ENCODE results near the gene ATP6V1C2.
"Not testable (repeated sequence)": the region's sequence is repeated elsewhere in the genome, so short reads cannot be mapped to it uniquely, and the experiment has no call there.

ATP6V1C2 gene

DNA sequence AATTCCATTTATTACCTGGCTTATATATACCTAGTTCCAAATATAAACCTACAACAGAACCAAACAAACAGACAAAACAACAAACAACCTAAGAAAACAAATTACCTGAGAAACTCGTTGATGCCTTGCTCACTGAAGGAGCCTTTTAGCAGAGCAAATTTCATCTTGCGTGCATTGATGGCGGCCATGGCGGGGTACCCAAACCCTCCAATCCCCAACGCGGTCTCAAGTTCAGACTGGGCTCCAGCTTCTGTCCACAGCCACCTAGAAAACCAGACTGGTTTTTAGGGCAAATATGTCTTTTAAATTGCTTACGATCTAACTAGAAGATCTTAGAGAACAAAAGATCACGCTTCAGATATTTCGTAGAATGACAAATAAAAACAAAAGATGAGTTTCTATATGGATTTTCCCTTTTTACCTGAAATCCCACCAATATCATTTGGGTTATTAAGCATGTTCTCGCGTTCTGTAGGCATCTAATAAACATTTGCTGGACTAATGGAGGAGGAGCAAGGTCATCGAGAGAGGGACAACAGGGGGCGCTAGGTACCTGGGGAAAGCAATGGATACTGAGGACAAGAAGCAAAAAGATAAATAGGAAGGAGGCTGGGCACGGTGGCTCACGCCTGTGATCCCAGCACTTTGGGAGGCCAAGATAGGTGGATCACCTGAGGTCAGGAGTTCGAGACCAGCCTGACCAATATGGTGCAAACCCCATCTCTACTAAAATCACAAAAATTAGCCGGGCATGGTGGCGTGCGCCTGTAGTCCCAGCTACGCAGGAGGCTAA, 65.9 kb downstream of the ATP6V1C2 start:
- DNase-seq: no peak

DNA sequence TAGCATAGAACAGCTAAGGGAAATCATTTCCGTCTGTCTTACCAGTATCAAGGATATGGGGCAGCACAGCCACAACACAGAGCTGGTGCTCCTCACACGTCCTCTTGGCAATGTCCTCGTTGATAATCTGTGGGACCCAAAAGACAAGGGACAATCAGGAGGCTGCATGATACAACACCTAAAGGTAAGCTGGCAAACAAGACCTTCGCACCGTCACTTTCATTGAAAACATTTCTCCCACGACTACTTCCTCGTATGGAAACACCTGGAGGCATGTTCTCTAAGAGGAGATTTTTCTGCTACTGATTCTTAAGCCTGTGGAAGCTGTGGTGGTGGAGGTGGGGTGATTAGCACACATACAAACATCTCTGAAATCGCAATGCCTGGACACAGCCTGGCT, 67.4 kb downstream of the ATP6V1C2 start:
- no peak for DNase-seq

DNA sequence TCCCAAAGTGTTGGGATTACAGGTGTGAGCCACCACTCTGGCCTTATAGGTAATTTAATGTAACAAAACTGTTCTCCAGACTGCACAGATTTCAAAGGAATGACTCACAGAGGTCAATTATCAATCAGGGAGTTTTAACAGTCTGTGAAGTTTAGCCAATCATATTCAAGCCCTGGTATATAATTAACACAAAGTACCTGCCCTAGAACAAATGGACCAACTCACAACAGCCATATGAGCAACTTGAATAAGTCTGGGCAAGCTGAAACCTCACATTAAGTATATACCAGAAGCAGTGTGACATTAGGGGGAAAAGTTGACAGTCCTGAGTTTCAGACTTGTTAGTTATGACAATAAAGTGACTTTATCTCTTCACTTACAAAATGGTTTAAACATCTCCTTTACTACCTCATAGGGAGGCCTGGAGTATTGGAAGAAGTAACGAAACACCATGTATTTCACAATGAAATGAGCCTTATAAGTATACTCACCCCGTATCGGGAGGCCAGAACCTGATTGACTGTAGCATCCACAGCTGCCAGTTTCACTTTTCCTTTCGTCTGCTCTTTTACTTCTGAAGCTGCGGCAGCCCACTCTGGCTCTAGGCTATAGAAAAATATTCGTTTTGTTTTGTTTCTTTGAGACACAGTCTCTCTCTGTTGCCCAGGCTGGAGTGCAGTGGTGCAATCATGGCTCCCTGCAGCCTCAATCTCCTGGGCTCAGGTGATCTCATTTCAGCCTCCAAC, 69.0 kb downstream of the ATP6V1C2 start:
- DNase-seq: no peak

DNA sequence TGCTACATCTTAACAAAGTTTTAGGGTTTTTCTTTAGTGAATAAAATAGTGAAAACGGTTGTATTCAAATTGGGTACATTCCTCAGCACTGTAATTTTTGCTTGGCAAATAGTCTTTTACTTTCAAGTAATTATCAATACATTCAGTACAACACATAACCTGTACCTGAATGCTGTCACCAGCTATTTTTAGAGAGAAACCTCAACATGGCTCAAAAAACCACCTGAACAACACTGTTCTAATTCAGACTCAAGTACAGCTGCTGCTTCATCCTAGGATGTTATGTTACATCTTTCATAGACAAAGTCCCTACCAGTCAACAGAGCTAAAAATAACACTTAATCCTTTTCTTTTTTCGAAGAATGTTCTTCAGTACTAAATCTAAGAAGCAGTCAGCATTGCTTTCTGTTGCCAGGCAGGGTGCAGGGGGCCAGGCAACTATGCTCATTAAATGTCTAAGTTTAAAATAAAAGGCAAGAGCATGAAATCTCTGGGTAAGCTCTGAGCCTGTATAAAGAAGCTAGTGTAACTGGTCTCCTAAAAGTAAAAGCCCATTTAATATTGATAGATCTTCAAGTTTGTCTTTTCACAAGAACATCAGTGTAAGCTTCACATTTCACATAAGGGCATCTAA, 70.7 kb downstream of the ATP6V1C2 start:
- no peak for DNase-seq

DNA sequence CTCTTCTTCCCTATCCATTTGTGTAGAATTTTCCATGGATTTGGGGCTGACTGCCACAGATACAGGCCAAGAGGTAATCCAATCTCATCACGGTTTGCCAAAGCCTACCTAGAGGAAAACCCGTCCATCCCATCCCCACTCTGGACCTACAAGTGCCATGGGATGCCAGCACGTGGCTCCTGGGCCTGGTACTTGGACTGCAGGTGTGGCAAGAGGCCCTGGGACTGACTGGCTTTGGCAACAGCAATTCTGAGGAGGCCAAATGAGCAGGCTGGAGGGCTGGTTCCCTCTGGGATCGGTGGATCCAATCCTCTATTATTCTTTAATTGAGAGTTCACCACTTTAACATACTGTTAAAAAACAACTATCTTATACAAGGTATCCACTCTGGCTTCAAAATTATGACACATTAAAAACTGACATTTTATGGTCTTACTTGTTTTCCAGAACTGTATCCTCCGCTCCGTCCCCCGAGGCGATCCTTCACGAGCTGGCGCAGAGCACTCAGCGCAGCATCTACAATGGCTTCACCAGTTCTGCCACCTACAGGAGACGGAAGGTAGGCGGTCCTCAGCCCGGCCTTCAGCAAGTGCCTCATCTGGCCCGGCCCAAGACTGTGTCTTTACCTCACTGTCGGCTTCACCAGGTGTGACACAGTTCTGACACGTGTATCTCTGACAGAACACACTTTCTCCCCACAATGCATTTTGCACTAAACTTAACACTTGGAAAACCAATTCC, 71.4 kb downstream of the ATP6V1C2 start:
- DNase-seq: no peak

DNA sequence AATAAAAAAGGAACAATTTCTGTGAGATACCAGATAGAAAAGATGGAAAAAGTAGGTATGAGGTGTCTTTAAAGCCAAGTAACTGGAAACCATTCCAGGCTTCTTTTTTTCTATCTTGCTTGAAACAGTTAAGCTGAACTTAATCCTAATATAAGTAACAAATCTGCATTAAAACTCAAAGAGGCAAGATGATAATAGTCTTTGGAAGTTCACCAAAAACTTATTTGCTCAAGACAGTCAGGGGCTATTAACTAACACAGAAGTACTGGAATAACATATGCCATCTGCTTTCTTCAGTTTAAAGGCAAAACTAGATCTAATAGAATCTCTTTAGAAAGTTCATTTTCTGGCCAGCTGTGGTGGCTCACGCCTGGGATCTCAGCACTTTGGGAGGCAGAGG, 72.4 kb downstream of the ATP6V1C2 start:
- DNase-seq: no peak

DNA sequence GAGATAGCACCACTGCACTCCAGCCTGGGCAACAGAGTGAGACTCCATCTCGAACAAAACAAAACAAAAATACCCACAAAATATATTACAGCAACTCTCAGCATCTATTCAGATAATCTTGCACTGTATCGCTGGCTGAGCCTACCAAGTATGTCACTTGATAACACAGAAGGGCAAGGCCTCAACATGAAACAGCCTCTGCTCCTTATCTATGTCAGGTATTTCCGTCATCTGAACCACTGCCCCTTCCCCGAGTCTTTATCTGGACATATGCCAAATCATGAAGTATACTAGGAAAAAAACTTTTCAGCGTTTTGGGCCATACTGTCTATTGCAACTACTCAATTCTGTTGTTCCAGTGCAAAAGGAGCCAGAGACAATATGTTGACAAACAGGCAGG, 73.4 kb downstream of the ATP6V1C2 start:
- no peak for DNase-seq

DNA sequence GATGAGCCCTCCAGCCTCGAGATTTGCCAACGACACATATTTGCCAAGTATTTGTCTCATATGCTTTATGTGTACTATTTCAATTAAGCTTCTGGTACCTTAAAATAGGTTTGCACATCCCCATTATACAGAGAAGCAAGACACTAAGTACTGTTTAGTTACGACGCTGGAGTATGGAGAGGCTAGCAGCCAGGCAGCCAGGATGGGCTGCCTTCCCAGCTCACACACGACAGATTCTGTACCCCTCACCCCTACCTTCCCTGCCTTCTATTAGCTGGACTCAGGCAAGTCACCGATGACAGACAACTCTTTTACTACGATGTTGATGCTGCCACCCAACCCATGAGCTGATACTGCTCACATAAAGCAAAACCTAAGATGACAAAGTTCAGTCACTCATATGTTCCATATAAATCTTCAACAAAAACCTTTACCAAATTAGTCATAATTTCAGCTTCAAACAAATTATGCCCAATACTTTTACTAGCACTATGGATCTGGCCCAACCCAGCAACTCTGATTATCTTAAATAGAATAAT, 74.1 kb downstream of the ATP6V1C2 start:
- no peak for DNase-seq

DNA sequence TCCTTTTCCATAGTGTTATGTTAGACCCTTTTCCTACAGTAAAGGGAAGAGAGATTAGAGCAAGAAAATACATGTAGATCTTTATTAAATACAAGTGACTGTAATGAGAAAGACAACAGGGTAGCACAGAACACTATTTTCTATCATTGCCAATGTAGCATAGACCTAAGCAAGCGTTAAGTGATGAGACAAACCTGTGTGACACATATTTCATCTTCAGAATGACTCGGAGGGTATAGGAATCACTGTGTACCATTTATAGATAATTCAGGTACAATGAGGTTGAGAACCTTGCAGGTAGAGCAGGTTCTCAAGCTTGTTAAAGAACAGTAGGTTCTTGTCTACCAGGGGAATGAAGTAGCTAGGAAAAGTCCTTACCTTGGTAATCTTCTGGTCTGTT, 75.3 kb downstream of the ATP6V1C2 start:
- DNase-seq: no peak

DNA sequence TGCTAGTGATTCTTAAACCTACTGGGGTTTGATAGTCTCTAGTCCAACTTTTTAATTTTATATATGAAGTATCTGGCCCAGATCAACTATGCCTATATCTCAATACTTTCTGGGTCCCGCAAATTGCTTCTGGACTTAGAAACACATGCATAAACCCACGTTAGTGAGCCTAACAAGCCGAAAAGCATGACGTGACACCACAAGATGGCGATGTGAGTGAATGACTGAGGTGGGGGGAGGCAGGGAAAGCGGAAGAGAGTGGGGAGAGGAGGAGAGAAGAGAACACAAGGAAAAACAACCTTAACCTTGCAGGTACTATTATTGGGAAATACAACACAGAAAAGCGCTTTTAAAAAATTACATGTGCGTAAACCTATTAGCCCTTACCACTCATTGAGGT, 77.4 kb downstream of the ATP6V1C2 start:
- DNase-seq: no peak

DNA sequence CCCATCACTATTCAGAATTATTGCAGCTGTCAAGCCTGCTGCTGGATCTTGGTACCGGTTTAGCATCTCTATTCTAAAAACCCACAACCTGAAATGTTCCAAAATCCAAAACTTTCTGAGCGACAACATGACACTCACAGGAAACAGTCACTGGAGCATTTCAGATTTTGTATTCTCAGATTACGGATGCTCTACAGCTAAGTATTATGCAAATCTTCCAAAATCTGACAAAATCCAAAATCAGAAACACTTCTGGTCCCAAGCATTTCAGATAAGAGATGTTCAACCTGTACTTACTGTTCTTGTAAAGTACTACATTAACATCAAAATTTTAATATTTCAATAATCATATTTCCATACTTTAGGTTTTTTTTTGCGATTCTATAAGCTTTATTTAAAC, 78.7 kb downstream of the ATP6V1C2 start:
- DNase-seq: no peak

DNA sequence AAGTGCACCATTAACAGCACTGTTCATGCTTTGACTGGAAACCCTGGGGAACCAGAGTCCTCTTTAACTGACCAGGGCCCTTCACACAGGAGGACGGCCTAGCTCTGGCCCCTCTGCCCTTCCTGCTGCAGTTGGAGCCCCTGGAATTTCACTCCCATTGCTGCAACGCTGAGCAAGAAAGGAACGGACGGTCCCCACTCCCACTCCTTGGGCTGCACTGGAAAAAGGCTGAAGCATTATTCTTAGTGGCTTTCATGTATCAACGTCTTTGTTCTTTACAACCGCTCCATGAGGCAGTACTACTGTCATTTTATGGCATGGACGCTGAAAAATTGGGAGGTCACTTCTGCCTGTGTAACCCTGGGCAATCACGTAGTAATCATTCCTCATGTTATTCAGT, 81.2 kb downstream of the ATP6V1C2 start:
- no peak for DNase-seq

DNA sequence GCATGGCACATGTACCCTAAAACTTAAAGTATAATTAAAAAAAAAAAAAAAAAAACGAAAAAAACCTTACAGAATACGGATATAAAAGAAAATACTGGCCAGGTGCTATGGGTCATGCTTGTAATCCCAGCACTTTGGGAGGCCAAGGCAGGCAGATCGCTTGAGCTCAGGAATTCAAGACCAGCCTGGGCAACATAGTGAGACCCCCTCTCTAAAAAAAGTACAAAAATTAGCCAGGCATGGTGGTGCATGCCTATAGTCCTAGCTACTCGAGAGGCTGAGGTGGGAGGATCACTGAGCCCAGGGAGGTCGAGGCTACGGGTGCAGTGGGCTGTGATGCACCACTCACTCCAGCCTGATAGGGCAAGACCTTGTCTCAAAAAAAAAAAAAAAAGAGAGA, 84.6 kb downstream of the ATP6V1C2 start:
- not testable (repeated sequence) for DNase-seq

DNA sequence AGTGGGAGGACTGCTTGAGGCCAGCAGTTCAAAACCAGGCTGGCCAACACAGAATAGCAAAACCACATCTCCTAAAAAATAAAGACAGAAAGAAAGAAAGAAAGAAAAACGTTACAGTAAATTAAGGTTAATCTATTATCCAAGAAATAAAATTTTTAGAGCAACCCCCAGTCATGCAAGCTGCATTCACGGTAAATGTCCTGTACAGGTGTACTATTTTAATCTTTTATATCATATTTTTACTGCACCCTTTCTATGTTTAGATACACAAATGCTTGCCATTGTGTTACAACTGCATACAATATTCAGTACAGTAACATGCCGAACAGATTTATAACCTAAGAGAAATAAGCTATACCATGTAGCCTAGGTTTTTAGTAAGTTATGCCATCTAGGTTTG, 85.1 kb downstream of the ATP6V1C2 start:
- DNase-seq: no peak

DNA sequence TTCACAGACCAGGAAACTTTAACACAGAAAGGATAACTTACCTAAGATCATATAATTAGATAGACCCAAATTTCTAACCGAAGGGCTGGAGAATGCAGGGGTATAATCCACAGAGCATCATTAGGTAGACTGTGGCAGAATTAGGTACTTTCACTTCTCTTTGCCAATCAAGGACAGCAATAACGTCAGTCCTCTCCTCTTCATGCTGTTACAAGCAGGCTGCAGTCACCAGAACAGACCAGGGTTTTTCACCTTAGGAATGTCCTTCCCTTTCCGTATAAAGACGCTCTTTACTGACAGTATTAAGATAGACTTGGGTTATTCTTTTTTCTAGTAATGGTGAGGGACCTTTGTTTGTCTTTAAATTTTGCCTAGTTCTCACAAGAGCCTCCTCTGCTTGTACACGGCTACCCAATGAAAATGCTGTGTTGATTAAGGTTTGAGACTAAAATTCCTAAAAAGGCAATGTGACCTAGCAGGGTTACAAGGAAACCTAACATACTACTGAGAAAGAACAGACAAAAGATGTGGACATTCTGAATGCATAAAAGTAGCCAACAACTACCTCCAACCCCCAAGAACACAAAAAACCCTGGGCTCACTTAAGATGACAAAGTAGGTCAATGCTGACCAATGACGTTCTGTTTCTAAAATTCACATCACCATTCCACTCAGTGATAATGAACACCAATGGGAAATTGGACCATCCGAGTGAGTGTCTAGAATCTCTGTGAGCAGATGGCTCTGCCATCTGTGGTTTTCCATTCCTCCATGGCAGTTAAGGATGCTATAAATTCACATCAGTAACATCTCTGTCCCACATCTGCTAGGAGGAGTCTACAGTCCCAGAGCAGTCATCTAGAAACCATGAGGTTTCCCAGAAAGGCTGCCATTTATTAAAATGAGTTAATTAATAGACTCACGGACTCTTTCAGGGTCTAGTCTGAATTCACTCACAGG, 89.1 kb downstream of the ATP6V1C2 start:
- DNase-seq: no peak

DNA sequence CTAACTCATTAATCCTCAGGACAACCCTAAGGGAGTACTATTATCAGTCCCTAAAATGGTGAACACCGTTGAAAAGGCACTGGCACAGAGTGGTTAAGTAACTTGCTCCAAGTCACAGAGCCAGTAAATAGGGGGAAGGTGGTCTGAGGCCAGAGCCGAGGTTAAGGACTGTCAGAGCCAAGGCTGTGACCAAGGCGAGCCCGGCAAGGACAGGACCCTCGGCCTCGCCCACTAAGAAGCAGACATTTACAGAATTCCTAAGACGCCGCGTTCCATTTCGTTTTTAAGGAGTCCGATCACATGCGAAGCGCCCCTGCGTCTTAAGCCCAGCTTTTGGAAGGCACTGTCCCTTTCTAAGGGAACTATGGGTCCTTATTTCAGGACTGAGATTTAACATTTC, 90.1 kb downstream of the ATP6V1C2 start:
- no peak for DNase-seq

DNA sequence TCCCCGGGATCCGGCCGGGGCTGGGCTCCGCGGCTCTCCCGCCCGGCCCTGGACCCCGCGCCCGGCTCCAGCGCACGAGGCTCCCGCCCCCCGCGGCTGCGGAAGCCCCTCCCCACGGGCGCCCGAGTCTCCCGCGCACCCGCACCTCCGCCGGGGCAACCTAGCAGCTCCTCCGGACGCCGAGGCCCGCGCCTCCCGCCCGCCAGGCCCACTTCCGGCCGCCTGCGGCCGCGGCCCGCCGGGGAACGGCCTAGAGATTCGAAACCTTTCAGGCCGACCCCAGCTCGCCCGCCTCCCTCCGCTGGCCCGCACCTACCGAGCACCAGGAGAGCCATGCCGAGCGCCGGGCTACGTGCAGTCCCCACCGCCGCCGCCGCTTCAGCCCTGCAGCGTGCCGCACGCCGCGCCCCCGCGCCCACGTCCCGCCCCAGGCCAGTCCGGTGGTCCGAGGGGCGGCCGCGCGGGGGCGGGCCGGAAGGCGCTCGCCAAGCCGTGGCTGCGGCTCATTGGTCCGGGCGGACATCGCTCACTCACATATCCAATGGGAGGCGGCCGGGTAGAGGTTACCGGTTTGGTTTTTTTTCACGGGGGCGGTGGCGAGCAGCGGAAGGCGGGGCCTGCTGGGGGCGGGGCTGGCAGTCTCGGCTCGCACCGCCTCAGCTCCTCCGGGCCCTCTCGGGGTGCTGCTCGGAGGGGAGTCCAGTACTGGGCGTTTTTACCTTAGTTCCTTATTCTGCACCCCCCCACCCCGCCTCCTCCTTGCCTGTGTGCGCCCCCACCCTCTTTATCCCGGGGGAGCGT, 91.1 kb downstream of the ATP6V1C2 start, which contains the start of gene PDIA6:
Gene PDIA6 (minus strand): TSS at position 424 of the 801 bp plus-strand sequence. CDS start 89 bp downstream, at position 335.
- peak; percentile 41 for DNase-seq

DNA sequence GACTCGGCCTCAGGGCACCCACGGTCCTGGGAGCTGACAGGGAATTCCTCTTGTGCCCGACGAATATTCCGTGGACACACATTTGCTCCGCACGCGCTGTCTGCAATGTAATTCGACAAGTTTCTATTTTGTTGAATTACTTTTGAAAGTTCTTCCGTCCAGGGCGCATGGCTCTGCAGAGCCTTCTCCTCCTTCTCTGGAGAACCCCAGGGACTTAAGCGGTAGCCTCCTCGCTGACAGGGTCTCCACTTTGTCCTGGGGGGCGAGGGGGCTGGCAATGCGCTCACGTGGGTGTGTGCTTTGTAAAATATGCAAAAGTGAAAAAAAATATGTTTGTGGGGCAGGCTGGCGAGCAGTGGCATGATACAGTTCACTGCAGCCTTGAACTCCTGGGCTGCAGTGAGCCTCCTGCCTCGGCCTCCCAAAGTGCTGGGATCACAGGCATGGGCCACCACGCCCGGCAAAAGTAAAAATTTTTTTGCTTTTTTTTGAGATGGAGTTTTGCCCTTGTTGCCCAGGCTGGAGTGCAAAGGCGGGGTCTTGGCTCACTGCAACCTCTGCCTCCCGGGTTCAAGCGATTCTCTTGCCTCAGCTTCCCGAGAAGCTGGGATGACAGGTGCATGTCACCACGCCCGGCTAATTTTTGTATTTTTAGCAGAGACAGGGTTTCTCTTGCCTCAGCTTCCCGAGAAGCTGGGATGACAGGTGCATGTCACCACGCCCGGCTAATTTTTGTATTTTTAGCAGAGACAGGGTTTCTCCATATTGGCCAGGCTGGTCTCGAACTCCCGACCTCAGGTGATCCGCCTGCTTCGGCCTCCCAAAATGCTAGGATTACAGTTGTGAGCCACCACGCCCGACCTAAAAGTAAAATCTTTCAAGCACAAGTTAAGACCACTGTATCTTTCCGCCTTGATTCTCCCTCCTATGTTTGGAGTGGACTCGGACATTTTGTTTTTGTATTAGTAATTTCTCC, 92.0 kb downstream of the ATP6V1C2 start:
- DNase-seq: not testable (repeated sequence)

DNA sequence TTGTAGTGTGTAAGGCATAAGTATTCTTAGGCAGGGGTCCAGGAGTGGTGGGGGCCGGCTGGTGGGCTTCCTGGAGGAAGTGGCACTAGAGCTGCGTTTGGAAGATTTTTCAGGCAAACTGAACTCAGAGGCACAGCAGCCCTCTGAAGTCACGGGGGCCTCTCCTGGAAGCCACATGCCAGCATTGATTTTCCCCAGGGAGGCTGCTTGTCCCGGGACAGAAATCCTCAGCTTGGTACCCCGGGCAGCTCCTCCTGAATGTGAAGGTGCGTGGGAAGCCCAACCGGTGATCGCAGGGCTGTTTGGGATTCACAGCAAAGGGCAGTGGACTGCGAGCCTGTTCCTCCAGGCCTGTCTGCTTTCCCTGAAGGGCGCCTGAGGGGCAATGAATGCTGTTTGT, 92.7 kb downstream of the ATP6V1C2 start:
- DNase-seq: no peak
